H1 (cell line): ENCODE data around the gene TOR4A. TPM values are rescaled to one million over a fixed set of nuclear protein-coding genes. Genes with fewer than 3 reads are reported as not detected.

ENCODE experiments used
- KDM5A ChIP-seq: fragments of 200-600 bp; IDR thresholded peaks from 2 replicates; pipeline ENCODE4 v1.7.1; 2012; ENCODE audit warnings: mild to moderate bottlenecking, low read length, inconsistent platforms, mixed read lengths
- SIRT6 ChIP-seq: IDR thresholded peaks from one replicate; pipeline ENCODE4 v1.7.1; 2012; ENCODE audit warnings: low read length, inconsistent platforms
- polyA plus RNA-seq, 7 experiments: library from polyadenylated mRNA; depleted of rRNA in 3 of 7; stranded (reverse) in 5 of 7; unstranded in 2 of 7; fragments of >200 nt in 5 of 7; fragments of 200-250 nt in 2 of 7; gene quantifications; 1 replicate in 5 of 7; 2 replicates in 1 of 7; 4 replicates in 1 of 7; pipeline versions ENCODE4 v1.2.1 to v1.2.3, GENCODE V29; 2011 to 2013; ENCODE audit warnings: missing spikeins in 2 of 7, mixed read lengths in 2 of 7
- total RNA-seq: library from RNA; stranded (reverse); fragmentation: NEBNext Ultra II Directional; extraction: Animal tissue kit (Norgen Biotek cat#: 25700); gene quantifications from 2 replicates; pipeline ENCODE4 v1.2.1, GENCODE V29; 2021

TOR4A gene
- total and polyA plus RNA-seq, 2 of the 8 experiments (the other 6 are each of a cell fraction or from before 2014, with no cell fraction given), result 8.4 to 9.3 TPM

GRCh38 chr9:137279741-137280473 is 2.4 kb downstream of the TOR4A start (continued):
- TF ChIP-seq KDM5A (no peak), SIRT6 (no peak)
